MM.1S (cell line): ENCODE results near the gene MYL2.

Experiments used
- DNase-seq: peaks from one replicate; pipeline ENCODE4 v3.0.0-alpha.2; 2015
- H2AFZ ChIP-seq: fragments of 300-600 bp; sonication (generic); 2 replicates; pipeline ENCODE4 v1.6.0; 2016; ENCODE audit warnings: antibody characterized with exemption, low read length
- H3F3A ChIP-seq: fragments of 300-600 bp; sonication (generic); 2 replicates; pipeline ENCODE4 v1.6.1; 2016; ENCODE audit warnings: mild to moderate bottlenecking, antibody characterized with exemption, low read length, moderate library complexity, mixed read lengths; ENCODE audit not compliant: insufficient read depth
- H3K27ac ChIP-seq: fragments of 300-600 bp; sonication (generic); 2 replicates; pipeline ENCODE4 v1.5.1; 2016; ENCODE audit warnings: mild to moderate bottlenecking, low read length
- H3K27me3 ChIP-seq: fragments of 300-600 bp; sonication (generic); replicated peaks from 2 replicates; pipeline ENCODE4 v1.6.0; 2016; ENCODE audit warnings: low read length; ENCODE audit not compliant: insufficient read depth
- H3K36me3 ChIP-seq: fragments of 300-600 bp; sonication (generic); replicated peaks from 2 replicates; pipeline ENCODE4 v1.6.1; 2016; ENCODE audit warnings: mild to moderate bottlenecking, low read length, mixed read lengths; ENCODE audit not compliant: insufficient read depth
- H3K4me1 ChIP-seq: fragments of 300-600 bp; sonication (generic); 2 replicates; pipeline ENCODE4 v1.6.1; 2016; ENCODE audit warnings: low read length, mixed read lengths
- H3K4me2 ChIP-seq: fragments of 300-600 bp; sonication (generic); 2 replicates; pipeline ENCODE4 v1.6.0; 2016; ENCODE audit warnings: low read depth, low read length
- H3K4me3 ChIP-seq: fragments of 300-600 bp; sonication (generic); 2 replicates; pipeline ENCODE4 v1.5.1; 2016; ENCODE audit warnings: low read length, mixed read lengths
- H3K79me2 ChIP-seq: fragments of 300-600 bp; sonication (generic); 2 replicates; pipeline ENCODE4 v1.6.1; 2016; ENCODE audit warnings: mixed run types, low read length, mixed read lengths
- H3K9ac ChIP-seq: fragments of 300-600 bp; sonication (generic); 2 replicates; pipeline ENCODE4 v1.6.1; 2016; ENCODE audit warnings: low read length, mixed read lengths
- H3K9me2 ChIP-seq: fragments of 300-600 bp; sonication (generic); replicated peaks from 2 replicates; pipeline ENCODE4 v1.6.1; 2016; ENCODE audit warnings: mild to moderate bottlenecking, low read length, mixed read lengths; ENCODE audit not compliant: insufficient read depth
- H3K9me3 ChIP-seq: fragments of 300-600 bp; sonication (generic); replicated peaks from 2 replicates; pipeline ENCODE4 v1.6.1; 2016; ENCODE audit warnings: mild to moderate bottlenecking, low read length, mixed read lengths; ENCODE audit not compliant: insufficient read depth
- H4K20me1 ChIP-seq: fragments of 300-600 bp; sonication (generic); 2 replicates; pipeline ENCODE4 v1.6.1; 2016; ENCODE audit warnings: mild to moderate bottlenecking, low read length, moderate library complexity, mixed read lengths; ENCODE audit not compliant: insufficient read depth
- CTCF ChIP-seq: fragments of 300-600 bp; sonication (generic); IDR thresholded peaks from 2 replicates; pipeline ENCODE4 v1.5.1; 2016; ENCODE audit warnings: antibody characterized with exemption, low read length, mixed read lengths
- EZH2 ChIP-seq: fragments of 300-600 bp; sonication (generic); optimal IDR thresholded peaks from 2 replicates; pipeline ENCODE3; 2017; ENCODE audit warnings: low read depth, mild to moderate bottlenecking, antibody characterized with exemption, low read length, mixed read lengths
- EZH2phosphoT487 ChIP-seq: fragments of 300-600 bp; sonication (generic); IDR thresholded peaks from 2 replicates; pipeline ENCODE4 v1.6.1; 2018; ENCODE audit warnings: antibody characterized with exemption, low read length

MYL2 gene

GRCh38 chr12:110888256-110888991, 32.0 kb downstream of the MYL2 start:
- H3K9me3 ChIP-seq, result no peaks in the 10 kb centered on the region
- no peaks in the 10 kb centered on the region for H3K79me2 ChIP-seq
- no peaks in the 10 kb centered on the region for H3K4me1 ChIP-seq
- H3F3A ChIP-seq, result no peaks in the 10 kb centered on the region
- no peak for DNase-seq
- H2AFZ ChIP-seq, result no peak overlapping the region
- H3K4me2 ChIP-seq, result no peak overlapping the region; the same call in 1 of the 2 replicates
- no peaks in the 10 kb centered on the region for H3K36me3 ChIP-seq
- no peak overlapping the region for H3K4me3 ChIP-seq
- no peaks in the 10 kb centered on the region for H3K27me3 ChIP-seq
- H3K9me2 ChIP-seq, result no peaks in the 10 kb centered on the region
- no peak overlapping the region for H3K27ac ChIP-seq
- no peak overlapping the region for H3K9ac ChIP-seq
- TF ChIP-seq EZH2 (no peak), EZH2phosphoT487 (no peak), CTCF (no peak)
- H4K20me1 ChIP-seq, result no peaks in the 10 kb centered on the region

GRCh38 chr12:110885152-110885840, 35.1 kb downstream of the MYL2 start:
- no peak for DNase-seq
- H2AFZ ChIP-seq, result no peak overlapping the region
- H3K4me3 ChIP-seq, result no peak overlapping the region
- H3K9ac ChIP-seq, result no peak overlapping the region
- no peaks in the 10 kb centered on the region for H3K36me3 ChIP-seq
- no peaks in the 10 kb centered on the region for H3K9me2 ChIP-seq
- H3K4me2 ChIP-seq, result no peak overlapping the region
- TF ChIP-seq CTCF (no peak), EZH2phosphoT487 (no peak), EZH2 (no peak)
- no peaks in the 10 kb centered on the region for H3K4me1 ChIP-seq
- no peaks in the 10 kb centered on the region for H3K79me2 ChIP-seq
- no peaks in the 10 kb centered on the region for H3K27me3 ChIP-seq
- no peak overlapping the region for H3K27ac ChIP-seq
- H3F3A ChIP-seq, result no peaks in the 10 kb centered on the region
- H3K9me3 ChIP-seq, result no peaks in the 10 kb centered on the region
- H4K20me1 ChIP-seq, result no peaks in the 10 kb centered on the region

GRCh38 chr12:110883251-110883650, 37.1 kb downstream of the MYL2 start:
- Histone ChIP-seq H2AFZ (no peak overlapping the region), H3K4me1 (no peaks in the 10 kb centered on the region), H3K27ac (no peak overlapping the region), H3K79me2 (no peaks in the 10 kb centered on the region), H3K27me3 (no peaks in the 10 kb centered on the region), H4K20me1 (no peaks in the 10 kb centered on the region), H3K4me3 (no peak overlapping the region), H3K9me3 (no peaks in the 10 kb centered on the region), H3K9ac (no peak overlapping the region), H3K4me2 (no peak overlapping the region), H3F3A (no peaks in the 10 kb centered on the region), H3K9me2 (no peaks in the 10 kb centered on the region), H3K36me3 (no peaks in the 10 kb centered on the region)
- TF ChIP-seq CTCF (no peak), EZH2phosphoT487 (no peak), EZH2 (no peak)
- no peak for DNase-seq
